ENCODE results near the gene SLCO1A2.

The SLCO1A2 gene

DNA sequence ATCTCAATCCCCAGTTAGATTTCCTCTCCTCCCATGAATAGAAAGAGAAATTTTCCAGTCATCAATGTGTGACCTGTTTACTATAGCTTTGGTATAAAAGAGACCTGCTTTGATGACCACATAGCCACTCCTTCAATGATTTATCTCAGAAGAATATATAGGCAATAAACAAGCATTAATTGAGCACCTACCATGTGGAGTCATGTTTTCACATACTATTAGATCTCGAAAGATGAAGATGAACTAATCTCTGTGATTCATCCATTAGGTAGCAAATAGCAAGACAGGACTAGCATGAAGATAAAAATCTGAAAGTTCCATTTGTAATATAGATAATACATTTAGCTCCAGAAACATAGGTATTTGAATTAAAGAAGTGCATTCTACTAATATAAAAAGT lies 40.5 kb downstream of the SLCO1A2 start:
- Histone ChIP-seq H3K79me2 (ENCODE audit: insufficient read depth, low read length) (no peaks in the 10 kb centered on the region), H3K9me3 (ENCODE audit: insufficient read depth, low read length, severe bottlenecking) (no peaks in the 10 kb centered on the region)
- TF ChIP-seq CTCF (IDR thresholded peaks at IDR 0.05; ENCODE audit: borderline replicate concordance, extremely low read depth, low read length, poor library complexity, severe bottlenecking): no peak
- TF ChIP-seq EZH2 (IDR thresholded peaks at IDR 0.05; ENCODE audit: borderline replicate concordance, low read depth, low read length, severe bottlenecking): no peak

DNA sequence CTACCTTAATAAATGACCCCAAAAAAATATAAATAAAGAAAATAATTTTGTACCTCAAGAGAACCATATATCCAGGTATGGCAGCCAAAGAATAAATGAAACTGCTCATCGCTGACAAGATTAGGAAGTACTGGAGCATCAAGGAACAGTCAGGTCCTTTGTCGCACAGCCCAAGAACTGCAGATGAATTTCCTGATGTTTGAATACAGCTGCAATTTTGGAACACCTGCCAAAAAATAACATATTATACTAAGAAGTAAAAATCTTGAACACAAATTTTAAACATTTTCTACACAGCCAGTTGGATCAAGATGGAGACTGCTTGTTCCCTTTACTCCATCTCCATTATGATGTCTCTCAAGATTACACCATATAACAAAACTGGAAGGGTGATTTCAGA lies 42.6 kb downstream of the SLCO1A2 start:
- no peak for TF ChIP-seq EZH2 (IDR thresholded peaks at IDR 0.05; ENCODE audit: borderline replicate concordance, low read depth, low read length, severe bottlenecking)
- no peak for TF ChIP-seq CTCF (IDR thresholded peaks at IDR 0.05; ENCODE audit: borderline replicate concordance, extremely low read depth, low read length, poor library complexity, severe bottlenecking)
- Histone ChIP-seq H3K4me2 (ENCODE audit: insufficient read depth, low read length) (no peak overlapping the region), H3K27ac (ENCODE audit: low read length) (no peak overlapping the region), H2AFZ (ENCODE audit: low read depth, low read length) (no peak overlapping the region), H3K4me1 (ENCODE audit: insufficient read depth, low read length) (no peaks in the 10 kb centered on the region), H3K9ac (ENCODE audit: low read depth, low read length) (no peak overlapping the region), H3K36me3 (ENCODE audit: insufficient read depth, low read length) (no peaks in the 10 kb centered on the region), H4K20me1 (ENCODE audit: insufficient read depth, low read length) (no peaks in the 10 kb centered on the region), H3K79me2 (ENCODE audit: insufficient read depth, low read length) (no peaks in the 10 kb centered on the region), H3K4me3 (ENCODE audit: low read depth in 1 of 2, low read length in 2 of 2) (no peak overlapping the region), H3K9me3 (ENCODE audit: insufficient read depth, low read length, severe bottlenecking) (no peaks in the 10 kb centered on the region), H3K27me3 (ENCODE audit: insufficient read depth, low read length, poor library complexity) (no peaks in the 10 kb centered on the region)
- ATAC-seq (ENCODE audit: insufficient read depth, low read depth) (no peak), DNase-seq (no peak)

More for the DNA sequence above, 40.5 kb downstream of the SLCO1A2 start:
- no peak overlapping the region for H3K9ac ChIP-seq (ENCODE audit: low read depth, low read length)
- H3K27me3 ChIP-seq (ENCODE audit: insufficient read depth, low read length, poor library complexity): no peaks in the 10 kb centered on the region
- H3K4me1 ChIP-seq (ENCODE audit: insufficient read depth, low read length): no peaks in the 10 kb centered on the region
- H3K36me3 ChIP-seq (ENCODE audit: insufficient read depth, low read length): no peaks in the 10 kb centered on the region
- no peak overlapping the region for H3K27ac ChIP-seq (ENCODE audit: low read length)
- H2AFZ ChIP-seq (ENCODE audit: low read depth, low read length): no peak overlapping the region
- DNase-seq: no peak
- no peak overlapping the region for H3K4me3 ChIP-seq (ENCODE audit: low read depth in 1 of 2, low read length in 2 of 2)
- no peaks in the 10 kb centered on the region for H4K20me1 ChIP-seq (ENCODE audit: insufficient read depth, low read length)
- no peak overlapping the region for H3K4me2 ChIP-seq (ENCODE audit: insufficient read depth, low read length)
- no peak for ATAC-seq (ENCODE audit: insufficient read depth, low read depth)

GRCh38 chr12:21289698-21290097 lies 45.0 kb downstream of the SLCO1A2 start:
- Histone ChIP-seq H2AFZ (ENCODE audit: low read depth, low read length) (no peak overlapping the region), H3K27me3 (ENCODE audit: insufficient read depth, low read length, poor library complexity) (no peaks in the 10 kb centered on the region), H3K9ac (ENCODE audit: low read depth, low read length) (no peak overlapping the region), H3K79me2 (ENCODE audit: insufficient read depth, low read length) (no peaks in the 10 kb centered on the region), H4K20me1 (ENCODE audit: insufficient read depth, low read length) (no peaks in the 10 kb centered on the region), H3K4me2 (ENCODE audit: insufficient read depth, low read length) (no peak overlapping the region), H3K27ac (ENCODE audit: low read length) (no peak overlapping the region), H3K4me3 (ENCODE audit: low read depth in 1 of 2, low read length in 2 of 2) (no peak overlapping the region), H3K9me3 (ENCODE audit: insufficient read depth, low read length, severe bottlenecking) (no peaks in the 10 kb centered on the region), H3K36me3 (ENCODE audit: insufficient read depth, low read length) (no peaks in the 10 kb centered on the region), H3K4me1 (ENCODE audit: insufficient read depth, low read length) (no peaks in the 10 kb centered on the region)
- no peak for TF ChIP-seq EZH2 (IDR thresholded peaks at IDR 0.05; ENCODE audit: borderline replicate concordance, low read depth, low read length, severe bottlenecking)
- TF ChIP-seq CTCF (IDR thresholded peaks at IDR 0.05; ENCODE audit: borderline replicate concordance, extremely low read depth, low read length, poor library complexity, severe bottlenecking): no peak
- DNase-seq: no peak
- no peak for ATAC-seq (ENCODE audit: insufficient read depth, low read depth)

- no peak for ATAC-seq (ENCODE audit: insufficient read depth, low read depth)
Observed at GRCh38 chr12:21276826-21277225, 57.9 kb downstream of the SLCO1A2 start.

More at GRCh38 chr12:21276826-21277225, 57.9 kb downstream of the SLCO1A2 start:
- Histone ChIP-seq H3K9ac (ENCODE audit: low read depth, low read length) (no peak overlapping the region), H3K79me2 (ENCODE audit: insufficient read depth, low read length) (no peaks in the 10 kb centered on the region), H3K4me3 (ENCODE audit: low read depth in 1 of 2, low read length in 2 of 2) (no peak overlapping the region), H3K4me2 (ENCODE audit: insufficient read depth, low read length) (no peak overlapping the region), H3K27me3 (ENCODE audit: insufficient read depth, low read length, poor library complexity) (peaks cover 6% of the 10 kb centered on the region), H3K4me1 (ENCODE audit: insufficient read depth, low read length) (no peaks in the 10 kb centered on the region), H3K9me3 (ENCODE audit: insufficient read depth, low read length, severe bottlenecking) (no peaks in the 10 kb centered on the region), H2AFZ (ENCODE audit: low read depth, low read length) (no peak overlapping the region), H3K36me3 (ENCODE audit: insufficient read depth, low read length) (no peaks in the 10 kb centered on the region), H4K20me1 (ENCODE audit: insufficient read depth, low read length) (no peaks in the 10 kb centered on the region), H3K27ac (ENCODE audit: low read length) (no peak overlapping the region)
- TF ChIP-seq EZH2 (IDR thresholded peaks at IDR 0.05; ENCODE audit: borderline replicate concordance, low read depth, low read length, severe bottlenecking) (no peak), CTCF (IDR thresholded peaks at IDR 0.05; ENCODE audit: borderline replicate concordance, extremely low read depth, low read length, poor library complexity, severe bottlenecking) (no peak)
- no peak for DNase-seq

Measured in DND-41 (cell line).